SK-N-SH (cell line): Measurements from ENCODE around the gene LRCH2.

Source experiments
- CHD2 ChIP-seq: fragments of 150-350 bp; IDR thresholded peaks from 2 replicates; pipeline ENCODE4 v1.6.1; 2018; ENCODE audit warnings: low read length; ENCODE audit not compliant: partially characterized antibody
- FOXJ3 ChIP-seq: sonication (generic); formaldehyde crosslinking; IDR thresholded peaks from 2 replicates; pipeline ENCODE4 v1.5.1; 2020; ENCODE audit warnings: mild to moderate bottlenecking, missing genetic modification reagents
- FOXM1 ChIP-seq: IDR thresholded peaks from 2 replicates; pipeline ENCODE4 v1.4.0; 2012; ENCODE audit warnings: low read depth, mild to moderate bottlenecking
- POLR2AphosphoS5 ChIP-seq: IDR thresholded peaks from 2 replicates; pipeline ENCODE4 v1.6.1; 2012; ENCODE audit warnings: low read depth, low read length
- RCOR1 ChIP-seq: fragments of 150-350 bp; IDR thresholded peaks from 2 replicates; pipeline ENCODE4 v1.6.1; 2017; ENCODE audit warnings: antibody characterized with exemption, low read length
- RFX5 ChIP-seq: IDR thresholded peaks from 2 replicates; pipeline ENCODE4 v1.6.1; 2012; ENCODE audit warnings: mild to moderate bottlenecking, improper control_type of control experiment, low read length
- SIN3A ChIP-seq: IDR thresholded peaks from 2 replicates; pipeline ENCODE4 v1.6.1; 2012; ENCODE audit warnings: low read depth, mild to moderate bottlenecking, low read length, moderate library complexity, borderline replicate concordance
- USF1 ChIP-seq: IDR thresholded peaks from 2 replicates; pipeline ENCODE4 v1.4.0; 2012; ENCODE audit warnings: low read depth, borderline replicate concordance
- YY1 ChIP-seq: IDR thresholded peaks from 2 replicates; pipeline ENCODE4 v1.4.0; 2012; ENCODE audit warnings: low read depth, mild to moderate bottlenecking
- TF ChIP-seq, protein P1 (sequence below): fragments of 200-600 bp; sonication (generic); IDR thresholded peaks from 2 replicates; pipeline ENCODE4 v1.6.1; 2017; ENCODE audit warnings: antibody characterized with exemption, mild to moderate bottlenecking, moderate library complexity
- TF ChIP-seq, protein P2 (sequence below): fragments of 150-350 bp; IDR thresholded peaks from 2 replicates; pipeline ENCODE4 v1.6.1; 2016; ENCODE audit warnings: mild to moderate bottlenecking, low read depth, low read length

DNA sequence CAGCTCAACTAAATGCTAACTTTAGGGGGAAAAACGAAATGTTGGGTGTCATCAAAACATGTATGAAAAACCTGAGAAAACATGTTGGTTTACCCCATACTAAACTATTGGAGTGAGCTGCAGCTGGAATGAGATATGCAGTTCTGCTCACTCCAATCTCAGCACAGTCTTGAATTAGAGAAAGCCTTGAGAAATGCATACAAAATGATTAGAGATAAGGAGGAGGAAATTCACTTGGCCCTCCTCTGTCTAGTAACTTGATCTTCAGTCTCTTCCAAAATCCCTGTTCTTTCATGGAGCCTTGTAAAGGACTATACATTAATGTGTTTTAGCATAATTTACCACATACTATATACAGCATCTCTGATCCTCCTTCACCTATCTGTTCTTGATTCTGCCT, 3.2 kb upstream of the LRCH2 start:
- no peak for TF ChIP-seq YY1
- no peak for TF ChIP-seq USF1
- TF ChIP-seq RCOR1 = no peak
- TF ChIP-seq, protein P1, sequence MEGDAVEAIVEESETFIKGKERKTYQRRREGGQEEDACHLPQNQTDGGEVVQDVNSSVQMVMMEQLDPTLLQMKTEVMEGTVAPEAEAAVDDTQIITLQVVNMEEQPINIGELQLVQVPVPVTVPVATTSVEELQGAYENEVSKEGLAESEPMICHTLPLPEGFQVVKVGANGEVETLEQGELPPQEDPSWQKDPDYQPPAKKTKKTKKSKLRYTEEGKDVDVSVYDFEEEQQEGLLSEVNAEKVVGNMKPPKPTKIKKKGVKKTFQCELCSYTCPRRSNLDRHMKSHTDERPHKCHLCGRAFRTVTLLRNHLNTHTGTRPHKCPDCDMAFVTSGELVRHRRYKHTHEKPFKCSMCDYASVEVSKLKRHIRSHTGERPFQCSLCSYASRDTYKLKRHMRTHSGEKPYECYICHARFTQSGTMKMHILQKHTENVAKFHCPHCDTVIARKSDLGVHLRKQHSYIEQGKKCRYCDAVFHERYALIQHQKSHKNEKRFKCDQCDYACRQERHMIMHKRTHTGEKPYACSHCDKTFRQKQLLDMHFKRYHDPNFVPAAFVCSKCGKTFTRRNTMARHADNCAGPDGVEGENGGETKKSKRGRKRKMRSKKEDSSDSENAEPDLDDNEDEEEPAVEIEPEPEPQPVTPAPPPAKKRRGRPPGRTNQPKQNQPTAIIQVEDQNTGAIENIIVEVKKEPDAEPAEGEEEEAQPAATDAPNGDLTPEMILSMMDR = no peak
- no peak for TF ChIP-seq CHD2
- TF ChIP-seq, protein P2, sequence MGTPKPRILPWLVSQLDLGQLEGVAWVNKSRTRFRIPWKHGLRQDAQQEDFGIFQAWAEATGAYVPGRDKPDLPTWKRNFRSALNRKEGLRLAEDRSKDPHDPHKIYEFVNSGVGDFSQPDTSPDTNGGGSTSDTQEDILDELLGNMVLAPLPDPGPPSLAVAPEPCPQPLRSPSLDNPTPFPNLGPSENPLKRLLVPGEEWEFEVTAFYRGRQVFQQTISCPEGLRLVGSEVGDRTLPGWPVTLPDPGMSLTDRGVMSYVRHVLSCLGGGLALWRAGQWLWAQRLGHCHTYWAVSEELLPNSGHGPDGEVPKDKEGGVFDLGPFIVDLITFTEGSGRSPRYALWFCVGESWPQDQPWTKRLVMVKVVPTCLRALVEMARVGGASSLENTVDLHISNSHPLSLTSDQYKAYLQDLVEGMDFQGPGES = no peak
- TF ChIP-seq POLR2AphosphoS5 = no peak
- no peak for TF ChIP-seq SIN3A
- no peak for TF ChIP-seq FOXJ3 (CRISPR knock-in tag)
- TF ChIP-seq FOXM1 = no peak
- no peak for TF ChIP-seq RFX5
